SK-N-MC (cell line): ENCODE data around the gene SNX21.

ENCODE experiments used
- DNase-seq: peaks from one replicate; pipeline ENCODE4 v3.0.0-alpha.2; 2011; ENCODE audit warnings: low read depth, low spot score
- H3K27ac ChIP-seq: fragments of 200-600 bp; sonication (generic); 2 replicates; pipeline ENCODE4 v1.5.1; 2016; ENCODE audit warnings: mixed run types
- H3K36me3 ChIP-seq: fragments of 200-600 bp; sonication (generic); 2 replicates; pipeline ENCODE4 v1.6.1; 2017; ENCODE audit warnings: antibody characterized with exemption, low read length, mixed read lengths; ENCODE audit not compliant: insufficient read depth
- H3K4me3 ChIP-seq: fragments of 200-600 bp; sonication (generic); 2 replicates; pipeline ENCODE4 v1.5.1; 2016
- H3K9ac ChIP-seq: fragments of 200-600 bp; sonication (generic); 2 replicates; pipeline ENCODE4 v1.8.0; 2017; ENCODE audit warnings: mixed run types, mixed read lengths; ENCODE audit not compliant: insufficient read length
- H3K9me3 ChIP-seq: fragments of 200-600 bp; sonication (generic); 2 replicates; pipeline ENCODE4 v1.6.1; 2017; ENCODE audit warnings: low read depth, mild to moderate bottlenecking, antibody characterized with exemption, low read length, moderate library complexity, mixed read lengths
- EZH2 ChIP-seq: fragments of 200-600 bp; sonication (generic); IDR thresholded peaks from one replicate; pipeline ENCODE4 v1.6.1; 2017; ENCODE audit warnings: antibody characterized with exemption
- FOXP2 ChIP-seq: optimal IDR thresholded peaks from 2 replicates; pipeline ENCODE3; 2011; ENCODE audit warnings: mild to moderate bottlenecking, moderate library complexity; ENCODE audit not compliant: insufficient read depth; ENCODE audit errors: extremely low read length, control extremely low read depth
- POLR2AphosphoS5 ChIP-seq: IDR thresholded peaks from 2 replicates; pipeline ENCODE4 v1.6.1; 2012; ENCODE audit warnings: mild to moderate bottlenecking, low read depth, low read length, borderline replicate concordance

Gene SNX21

DNA sequence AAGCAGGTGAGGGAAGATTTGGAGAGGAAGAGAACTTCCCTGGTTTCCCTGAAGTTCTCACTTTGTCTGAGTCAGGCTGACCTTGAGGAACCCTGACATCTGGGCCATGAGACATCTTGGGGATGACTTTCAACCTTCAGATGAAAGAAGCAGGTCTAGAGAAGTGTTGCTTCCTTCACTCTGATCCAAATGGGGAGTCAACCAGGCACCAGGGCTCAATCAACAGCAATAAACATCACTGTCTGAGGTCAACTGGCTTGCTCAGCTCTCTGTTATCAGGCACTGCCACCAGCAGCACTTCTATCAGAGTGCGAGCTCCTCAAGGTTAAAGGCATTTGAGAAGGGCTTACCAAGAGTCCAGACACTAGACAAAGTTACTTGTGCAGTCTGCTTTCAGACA lies 17.3 kb downstream of the SNX21 start:
- DNase-seq, result no peak
- Histone ChIP-seq H3K4me3 (no peak overlapping the region), H3K9me3 (no peaks in the 10 kb centered on the region), H3K36me3 (no peaks in the 10 kb centered on the region), H3K9ac (no peak overlapping the region), H3K27ac (no peak overlapping the region)
- TF ChIP-seq POLR2AphosphoS5, result no peak
- TF ChIP-seq FOXP2, result no peak
- TF ChIP-seq EZH2, result no peak

DNA sequence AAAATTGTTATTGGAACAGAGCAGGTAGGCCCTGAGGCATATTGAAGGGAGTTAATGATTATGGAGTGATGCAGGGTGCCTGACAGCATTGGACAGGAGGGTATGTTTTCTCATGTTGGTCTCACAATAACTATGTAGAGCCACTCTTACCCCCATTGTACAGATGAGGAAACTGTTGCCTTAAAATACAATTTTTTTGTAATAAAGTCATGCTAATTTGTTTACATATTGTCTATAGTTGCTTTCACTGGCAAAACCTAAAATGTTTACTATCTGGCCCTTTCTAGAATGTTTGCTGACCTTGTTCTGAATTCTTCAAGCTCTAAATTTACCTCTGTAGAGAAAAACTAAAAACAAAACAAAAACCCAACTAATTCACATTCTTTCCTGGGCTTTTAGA lies 17.9 kb downstream of the SNX21 start:
- no peak overlapping the region for H3K9ac ChIP-seq
- no peak for TF ChIP-seq POLR2AphosphoS5
- no peak for TF ChIP-seq EZH2
- no peak for TF ChIP-seq FOXP2
- no peaks in the 10 kb centered on the region for H3K9me3 ChIP-seq
- no peak for DNase-seq
- no peak overlapping the region for H3K4me3 ChIP-seq
- H3K36me3 ChIP-seq, result no peaks in the 10 kb centered on the region
- H3K27ac ChIP-seq, result no peak overlapping the region

DNA sequence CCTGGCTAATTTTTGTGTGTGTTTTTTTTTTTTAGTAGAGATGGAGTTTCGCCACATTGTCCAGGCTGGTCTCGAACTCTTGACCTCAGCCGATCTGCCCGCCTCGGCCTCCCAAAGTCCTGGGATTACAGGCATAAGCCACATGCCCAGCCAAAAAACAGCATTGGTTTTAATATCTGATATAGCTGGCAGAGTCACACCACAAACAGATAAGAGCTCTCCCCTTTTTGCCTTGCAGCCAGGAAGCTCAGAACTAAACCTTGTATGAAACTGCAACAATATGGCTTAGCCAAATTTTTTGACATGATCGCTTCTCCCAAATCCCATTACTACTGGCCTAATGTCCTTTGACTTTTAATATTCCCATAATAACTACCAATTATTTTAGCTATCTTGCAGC lies 18.7 kb downstream of the SNX21 start:
- H3K9ac ChIP-seq, result no peak overlapping the region
- no peaks in the 10 kb centered on the region for H3K9me3 ChIP-seq
- TF ChIP-seq EZH2, result no peak
- TF ChIP-seq POLR2AphosphoS5, result no peak
- no peak for TF ChIP-seq FOXP2

DNA sequence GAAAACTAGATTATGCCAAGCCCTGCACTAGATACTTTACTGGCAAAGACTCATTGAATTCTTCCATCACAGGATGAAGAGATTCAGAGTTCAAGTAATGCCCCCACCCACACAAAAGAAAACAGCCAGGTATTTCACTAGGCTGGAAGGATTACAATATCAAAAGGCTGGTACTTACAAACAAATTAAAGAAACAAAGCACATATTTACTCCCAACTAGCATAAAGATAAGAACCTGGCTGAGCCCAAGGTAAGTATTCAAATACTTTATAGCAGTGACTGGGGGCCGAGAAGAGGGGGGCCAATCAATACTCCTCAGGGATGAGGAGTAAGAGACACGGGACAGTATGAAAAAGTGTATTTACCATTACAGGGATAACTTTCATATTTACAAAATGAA lies 19.9 kb downstream of the SNX21 start:
- Histone ChIP-seq H3K9me3 (no peaks in the 10 kb centered on the region), H3K4me3 (no peak overlapping the region), H3K27ac (no peak overlapping the region), H3K36me3 (no peaks in the 10 kb centered on the region), H3K9ac (no peak overlapping the region)
- TF ChIP-seq EZH2 (no peak), FOXP2 (no peak), POLR2AphosphoS5 (no peak)
- no peak for DNase-seq

More for the DNA sequence above, 18.7 kb downstream of the SNX21 start:
- no peaks in the 10 kb centered on the region for H3K36me3 ChIP-seq
- no peak for DNase-seq
- no peak overlapping the region for H3K4me3 ChIP-seq
- no peak overlapping the region for H3K27ac ChIP-seq

DNA sequence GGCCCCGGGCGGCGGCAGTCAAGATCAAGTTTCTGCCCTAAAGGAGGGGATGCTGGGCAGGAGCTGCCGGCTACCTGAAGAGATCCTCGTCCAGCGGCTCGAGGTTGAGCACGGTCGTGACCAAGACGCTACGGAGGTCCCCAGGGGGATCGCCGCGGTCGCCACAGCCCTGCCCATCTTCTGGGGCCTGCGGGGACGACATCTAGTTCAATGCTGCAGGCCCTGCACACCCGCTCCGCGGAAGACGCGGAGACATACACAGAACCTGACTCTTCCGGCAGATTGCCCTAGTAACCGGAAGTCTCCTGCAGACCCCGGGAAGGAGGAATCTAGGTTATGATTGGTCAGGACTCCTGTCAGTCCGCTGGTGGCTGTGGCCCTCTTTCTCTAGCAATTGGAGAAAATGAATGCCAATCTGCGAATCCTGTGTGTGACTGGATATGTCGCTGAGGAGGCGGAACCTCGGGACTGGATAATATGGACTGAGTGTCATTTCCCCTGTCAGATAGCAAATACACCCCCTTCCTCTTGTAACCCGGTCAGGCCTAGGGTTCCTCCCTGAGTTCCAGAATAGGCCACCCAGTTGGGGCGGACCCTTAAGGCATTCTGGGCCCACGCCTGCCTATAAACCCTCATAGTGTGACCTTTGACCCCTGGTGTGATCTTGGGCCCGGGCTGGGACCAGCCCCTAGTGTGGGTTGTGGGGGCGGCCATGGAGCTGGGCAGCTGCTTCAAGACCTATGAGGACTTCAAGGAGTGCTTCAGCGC lies 23.7 kb downstream of the SNX21 start, which contains the start of the genes ACOT8 and ZSWIM3:
ACOT8 (minus strand) TSS at position 279 of the 768 bp plus-strand sequence; CDS start at position 202, 77 bp downstream.
ZSWIM3 (plus strand) TSS at position 501 of the 768 bp plus-strand sequence; CDS start at position 713, 212 bp downstream.
- Histone ChIP-seq H3K9ac (peak within 1 kb of the TSS; percentile 86), H3K27ac (0 out of 2 replicates have a peak within 1 kb of the TSS, but pooled peaks have one; percentile 36), H3K4me3 (peak within 1 kb of the TSS; percentile 98), H3K36me3 (no peaks in the 10 kb centered on the region), H3K9me3 (no peaks in the 10 kb centered on the region)
- peak; percentile 100 for DNase-seq
- TF ChIP-seq FOXP2 (no peak), POLR2AphosphoS5 (peak; percentile 89), EZH2 (no peak)

DNA sequence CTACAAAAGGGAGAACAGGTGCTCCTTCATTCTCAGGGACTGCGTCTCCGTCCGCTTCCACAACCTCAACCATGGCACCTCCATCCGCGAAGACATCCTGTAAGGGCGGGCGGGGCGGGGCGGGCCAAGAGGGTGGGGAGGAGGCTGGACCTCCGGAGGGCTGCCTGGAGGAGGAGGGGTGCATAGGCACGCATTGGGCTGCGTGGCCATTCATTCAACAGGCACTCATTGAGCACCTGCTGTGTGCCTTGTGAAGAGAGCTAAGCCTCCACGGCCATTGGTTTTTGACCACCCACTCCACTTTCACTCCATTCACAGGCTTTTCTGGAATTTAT lies 24.2 kb downstream of the SNX21 start:
- Histone ChIP-seq H3K4me3 (peak overlapping the region; percentile 98), H3K36me3 (no peaks in the 10 kb centered on the region), H3K9ac (peak overlapping the region; percentile 81), H3K27ac (0 out of 2 replicates have a peak overlapping the region, but pooled peaks have one; percentile 36), H3K9me3 (no peaks in the 10 kb centered on the region)
- no peak for DNase-seq
- no peak for TF ChIP-seq POLR2AphosphoS5

DNA sequence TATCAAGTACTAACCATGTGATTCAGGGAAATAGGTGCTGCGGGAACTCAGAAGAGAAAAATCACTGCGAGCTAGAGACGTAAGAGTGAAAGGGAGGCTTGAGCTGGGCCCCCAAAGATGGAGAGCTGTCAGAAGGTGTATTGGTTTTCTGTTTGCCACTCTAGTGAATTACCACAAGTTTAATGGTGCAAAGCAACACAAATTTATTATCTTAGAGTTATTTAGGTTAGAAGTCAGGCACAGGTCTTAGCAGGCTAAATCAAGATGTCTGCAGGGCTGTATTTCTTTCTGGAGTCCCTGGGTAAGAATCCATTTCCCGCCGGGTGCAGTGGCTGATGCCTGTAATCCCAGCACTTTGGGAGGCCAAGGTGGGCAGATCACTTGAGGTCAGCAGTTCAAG lies 26.3 kb downstream of the SNX21 start:
- Histone ChIP-seq H3K27ac (no peak overlapping the region), H3K9me3 (no peaks in the 10 kb centered on the region), H3K4me3 (no peak overlapping the region), H3K9ac (no peak overlapping the region), H3K36me3 (no peaks in the 10 kb centered on the region)
- DNase-seq, result no peak
- TF ChIP-seq POLR2AphosphoS5 (no peak), EZH2 (no peak), FOXP2 (no peak)

DNA sequence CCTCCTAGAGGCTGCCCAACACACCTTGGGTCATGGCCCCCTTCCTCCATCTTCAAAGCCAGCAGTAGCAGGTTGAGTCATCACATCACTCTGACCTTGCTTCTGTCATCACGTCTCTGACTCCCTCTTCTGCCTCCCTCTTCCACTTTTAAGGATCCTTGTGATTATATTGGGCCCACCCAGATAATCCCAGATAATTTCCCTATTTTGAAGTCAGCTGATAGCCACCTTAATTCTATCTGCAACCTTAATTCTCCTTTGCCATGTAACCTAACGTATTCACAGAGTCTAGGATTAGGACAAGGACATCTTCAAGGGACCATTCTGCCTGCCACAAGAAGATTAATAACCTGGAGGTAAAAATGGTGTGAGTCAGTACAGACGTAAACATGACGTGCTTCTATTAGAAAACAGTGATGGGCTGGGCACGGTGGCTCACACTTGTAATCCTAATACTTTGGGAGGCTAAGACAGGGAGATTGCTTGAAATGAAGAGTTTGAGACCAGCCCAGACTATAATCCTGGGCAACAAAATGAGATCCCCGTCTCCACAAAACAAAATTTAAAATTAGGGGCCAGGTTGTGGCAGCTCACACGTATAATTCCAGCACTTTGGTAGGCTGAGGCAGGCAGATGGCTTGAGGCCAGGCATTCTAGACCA lies 27.1 kb downstream of the SNX21 start:
- no peak for TF ChIP-seq FOXP2
- TF ChIP-seq POLR2AphosphoS5, result no peak
- TF ChIP-seq EZH2, result no peak
- H3K9ac ChIP-seq, result no peak overlapping the region
- no peaks in the 10 kb centered on the region for H3K9me3 ChIP-seq
- no peak overlapping the region for H3K27ac ChIP-seq
- DNase-seq, result no peak
- no peaks in the 10 kb centered on the region for H3K36me3 ChIP-seq
- H3K4me3 ChIP-seq, result no peak overlapping the region
